T-helper 9 cell (primary cell): ENCODE results near the gene KATNB1.
"Not testable (repeated sequence)": the region's sequence is repeated elsewhere in the genome, so short reads cannot be mapped to it uniquely, and the experiment has no call there.

ENCODE experiments used
- DNase-seq: peaks from one replicate; pipeline ENCODE4 v3.0.0-alpha.2; 2020

KATNB1 gene

DNA sequence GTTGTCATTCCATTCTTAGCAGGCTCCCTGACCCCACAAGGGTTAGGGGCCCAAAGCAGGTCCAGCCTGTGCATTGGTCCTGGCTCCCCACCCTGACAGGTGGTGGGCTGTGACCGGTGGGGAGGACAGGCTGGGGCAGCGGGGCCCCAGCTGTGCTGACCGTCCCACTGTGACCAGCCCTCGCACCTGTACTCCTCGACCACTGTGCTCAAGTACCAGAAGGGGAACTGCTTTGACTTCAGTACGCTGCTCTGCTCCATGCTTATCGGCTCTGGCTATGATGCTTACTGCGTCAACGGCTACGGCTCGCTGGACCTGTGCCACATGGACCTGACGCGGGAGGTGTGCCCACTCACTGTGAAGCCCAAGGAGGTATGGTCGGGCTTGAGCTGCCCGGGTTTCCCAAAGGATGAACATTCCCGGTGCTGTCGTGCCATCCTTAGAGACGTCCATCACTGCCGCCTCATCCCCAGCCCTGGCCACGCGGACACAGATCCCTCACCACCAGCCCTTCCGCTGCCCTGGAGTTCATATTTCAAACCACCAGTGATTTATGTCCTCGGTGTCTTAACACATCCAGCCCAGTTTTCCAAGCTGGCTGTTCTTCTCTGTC, 33.7 kb upstream of the KATNB1 start:
- DNase-seq: no peak

DNA sequence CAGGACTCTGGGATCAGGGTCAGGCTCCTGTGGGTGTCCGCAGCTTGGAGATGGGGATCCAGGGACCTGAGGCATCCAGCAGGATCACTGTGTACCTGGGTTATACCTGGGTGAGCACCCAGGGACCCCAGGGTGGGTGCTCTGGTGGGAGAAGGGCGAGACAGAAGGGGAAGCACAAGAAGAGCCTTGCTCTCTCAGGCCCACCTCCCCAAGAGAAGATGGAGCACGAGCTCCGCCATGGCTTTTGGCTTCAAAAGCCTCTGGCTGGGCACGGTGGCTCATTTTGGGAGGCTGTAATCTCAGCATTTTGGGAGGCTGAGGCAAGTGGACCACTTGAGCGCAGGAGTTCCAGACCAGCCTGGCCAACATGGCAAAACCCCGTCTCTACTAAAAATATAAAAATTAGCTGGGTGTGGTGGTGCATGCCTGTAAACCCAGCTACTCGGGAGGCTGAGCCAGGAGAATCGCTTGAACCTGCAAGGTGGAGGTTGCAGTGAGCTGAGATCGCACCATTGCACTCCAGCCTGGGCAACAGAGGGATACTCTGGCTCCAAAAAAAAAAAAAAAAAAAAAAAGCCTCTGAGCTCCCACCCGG, 32.1 kb upstream of the KATNB1 start:
- DNase-seq: no peak

GRCh38 chr16:57704011-57704904, 31.3 kb upstream of the KATNB1 start:
- no peak for DNase-seq

DNA sequence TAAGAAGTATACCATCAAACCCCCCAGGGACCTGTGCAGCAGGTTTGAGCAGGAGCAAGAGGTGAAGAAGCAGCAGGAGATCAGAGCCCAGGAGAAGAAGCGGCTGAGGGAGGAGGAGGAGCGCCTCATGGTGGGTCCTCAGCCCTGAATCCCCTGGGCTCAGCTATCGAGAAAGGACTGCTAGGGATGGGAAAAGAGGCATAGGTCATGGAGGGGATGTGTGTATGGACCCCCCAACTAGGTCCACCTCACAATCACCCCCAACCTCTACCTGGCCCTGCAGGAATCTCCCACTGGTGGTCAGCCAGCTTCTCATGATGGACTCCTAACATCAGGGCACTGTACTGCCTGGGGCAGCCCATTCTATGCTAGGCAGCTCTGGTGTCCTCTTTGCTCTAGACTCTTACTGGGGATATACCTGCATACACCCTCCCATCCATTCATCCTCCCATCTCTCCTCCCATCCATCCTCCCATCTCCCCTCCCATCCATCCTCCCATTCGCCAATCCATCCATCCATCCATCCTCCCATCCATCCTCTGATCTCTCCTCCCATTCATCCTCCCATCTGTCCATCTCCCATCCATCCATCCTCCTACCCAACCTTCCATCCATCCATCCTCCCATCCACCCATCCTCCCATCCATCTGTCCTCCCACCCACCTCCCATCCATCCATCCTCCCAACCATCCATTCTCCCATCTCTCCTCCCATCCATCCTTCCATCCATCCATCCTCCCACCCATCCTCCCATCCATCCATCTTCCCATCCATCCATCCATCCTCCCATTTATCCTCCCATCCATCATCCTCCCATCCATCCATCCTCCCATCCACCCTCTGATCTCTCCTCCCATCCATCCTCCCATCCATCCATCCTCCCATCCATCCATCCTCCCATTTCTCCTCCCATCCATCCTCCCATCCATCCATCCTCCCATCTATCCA, 30.4 kb upstream of the KATNB1 start:
- no peak for DNase-seq

DNA sequence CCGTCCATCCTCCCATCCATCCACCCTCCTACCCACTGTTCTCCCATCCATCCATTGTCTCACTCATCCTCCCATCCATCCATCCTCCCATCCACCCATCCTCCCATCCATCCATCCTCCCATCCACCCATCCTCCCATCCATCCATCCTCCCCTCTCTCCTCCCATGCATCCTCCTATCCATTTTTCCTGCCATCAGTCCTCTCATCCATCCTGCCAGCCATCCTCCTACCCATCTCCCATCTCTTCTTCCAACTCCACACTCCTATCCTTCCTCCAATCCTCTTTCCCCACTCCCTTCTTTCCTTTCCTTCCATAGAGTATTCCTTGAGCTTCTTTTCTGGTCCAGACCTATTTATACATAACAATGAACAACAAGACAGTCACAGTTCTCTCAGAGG, 28.9 kb upstream of the KATNB1 start:
- DNase-seq: no peak

DNA sequence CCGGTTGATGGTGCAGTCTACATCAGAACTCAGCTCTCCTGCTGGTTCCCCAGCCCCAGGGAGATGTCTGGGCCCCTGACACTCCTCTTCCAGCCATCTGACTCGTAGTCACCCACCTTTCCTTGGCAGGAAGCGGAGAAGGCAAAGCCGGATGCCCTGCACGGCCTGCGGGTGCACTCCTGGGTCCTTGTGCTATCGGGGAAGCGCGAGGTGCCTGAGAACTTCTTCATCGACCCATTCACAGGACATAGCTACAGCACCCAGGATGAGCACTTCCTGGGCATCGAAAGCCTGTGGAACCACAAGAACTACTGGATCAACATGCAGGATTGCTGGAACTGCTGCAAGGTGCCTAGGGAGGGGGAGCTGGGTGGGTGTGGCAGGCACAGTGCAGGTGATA, 28.2 kb upstream of the KATNB1 start:
- no peak for DNase-seq

DNA sequence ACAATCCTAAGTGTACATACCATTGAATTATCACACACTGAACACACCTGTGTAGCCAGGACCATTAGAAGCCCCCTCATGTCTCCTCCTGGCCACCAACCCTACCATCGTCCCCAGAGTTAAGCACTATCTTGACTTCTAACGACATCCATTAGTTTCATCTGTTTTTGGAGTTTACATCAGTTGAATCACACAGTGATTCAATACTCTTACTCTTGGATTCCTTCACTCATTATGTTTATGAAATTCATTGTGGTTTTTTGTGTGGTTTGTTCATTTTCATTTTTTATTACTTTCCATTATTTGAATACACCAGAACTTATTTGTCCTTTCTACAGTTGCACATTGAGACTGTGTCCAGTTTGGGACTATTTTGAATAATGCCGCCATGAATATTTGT, 27.4 kb upstream of the KATNB1 start:
- DNase-seq: no peak

- DNase-seq: no peak
These were observed 25.9 kb upstream of the KATNB1 start for GRCh38 chr16:57709663-57710062.

DNA sequence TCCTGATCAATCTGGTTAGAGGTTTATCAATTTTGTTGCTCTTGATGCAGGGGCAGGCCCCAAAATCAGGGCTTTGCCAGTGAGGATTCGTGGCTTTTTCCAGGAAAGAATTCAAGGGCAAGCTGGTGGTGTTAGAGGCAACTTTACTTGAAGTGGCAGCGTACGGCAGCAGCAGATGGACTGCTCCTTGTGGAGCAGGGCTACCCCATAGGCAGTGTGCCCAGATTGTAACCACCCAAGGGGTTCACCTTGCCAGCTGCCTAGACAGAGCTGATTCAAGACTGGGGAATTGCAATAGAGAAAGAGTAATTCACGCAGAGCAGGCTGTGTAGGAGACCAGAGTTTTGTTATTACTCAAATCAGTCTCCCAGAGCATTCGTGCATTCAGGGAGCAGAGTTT, 24.2 kb upstream of the KATNB1 start:
- DNase-seq: no peak

DNA sequence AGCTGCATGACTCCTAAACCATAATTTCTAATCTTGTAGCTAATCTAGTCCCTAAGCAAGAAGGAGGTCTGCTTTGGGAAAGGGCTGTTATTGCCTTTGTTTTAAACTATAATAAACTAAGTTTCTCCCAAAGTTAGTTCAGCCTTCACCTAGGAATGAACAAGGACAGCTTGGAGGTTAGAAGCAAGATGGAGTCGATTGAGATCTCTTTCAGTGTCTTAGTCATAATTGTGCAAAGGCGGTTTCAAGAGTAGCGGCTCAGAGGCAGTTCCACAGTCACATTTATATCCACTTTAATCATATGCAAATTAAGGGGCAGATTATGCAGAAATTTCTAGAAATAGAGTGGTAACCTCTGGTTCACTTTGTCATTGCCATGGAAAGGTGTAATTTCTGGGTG, 23.6 kb upstream of the KATNB1 start:
- no peak for DNase-seq

GRCh38 chr16:57712569-57712968, 23.0 kb upstream of the KATNB1 start:
- not testable (repeated sequence) for DNase-seq

- DNase-seq: no peak
These were observed 22.0 kb upstream of the KATNB1 start for GRCh38 chr16:57713596-57713995.

DNA sequence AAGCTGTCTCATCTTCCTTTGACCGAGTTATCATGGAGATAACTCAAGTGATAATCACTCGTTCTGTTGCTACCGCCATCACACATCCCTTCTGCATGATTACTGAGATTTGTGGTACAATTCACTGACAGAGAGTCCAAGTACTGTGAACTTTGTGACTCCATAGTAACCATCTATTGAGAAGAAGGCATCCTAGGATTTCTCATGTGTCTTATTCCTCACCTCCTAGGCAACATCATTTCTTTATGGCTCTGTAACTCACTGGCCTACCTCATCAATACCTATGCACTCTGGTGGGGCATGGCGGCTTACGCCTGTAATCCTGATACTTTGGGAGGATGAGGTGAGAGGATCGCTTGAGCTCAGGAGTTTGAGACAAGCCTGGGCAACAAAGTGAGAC, 21.5 kb upstream of the KATNB1 start:
- DNase-seq: no peak

DNA sequence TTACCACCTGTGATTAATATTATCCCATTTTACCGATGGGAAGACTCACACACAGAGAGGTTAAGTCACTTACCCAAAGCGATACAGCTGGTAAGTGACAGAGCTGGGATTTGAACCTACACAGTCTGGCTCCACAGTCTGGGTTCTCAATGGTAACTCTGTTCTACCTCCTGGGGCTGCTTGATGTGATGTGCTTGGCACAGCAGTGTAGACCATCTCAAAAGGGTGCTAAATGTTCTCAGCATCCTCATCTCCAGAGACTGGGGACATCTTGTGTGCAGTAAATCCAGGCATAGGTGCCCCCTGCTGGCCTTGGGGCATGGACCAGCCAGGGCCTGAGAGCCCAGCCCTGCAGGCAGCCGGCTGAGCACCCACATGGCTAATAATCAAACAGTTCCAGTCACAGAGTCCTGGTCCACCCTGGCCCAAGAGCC, 15.4 kb upstream of the KATNB1 start:
- no peak for DNase-seq

- no peak for DNase-seq
These were observed 14.0 kb upstream of the KATNB1 start for GRCh38 chr16:57721356-57722209.

GRCh38 chr16:57722210-57722499, 13.4 kb upstream of the KATNB1 start:
- DNase-seq: no peak

- DNase-seq: no peak
These were observed 12.9 kb upstream of the KATNB1 start for GRCh38 chr16:57722651-57723050.

DNA sequence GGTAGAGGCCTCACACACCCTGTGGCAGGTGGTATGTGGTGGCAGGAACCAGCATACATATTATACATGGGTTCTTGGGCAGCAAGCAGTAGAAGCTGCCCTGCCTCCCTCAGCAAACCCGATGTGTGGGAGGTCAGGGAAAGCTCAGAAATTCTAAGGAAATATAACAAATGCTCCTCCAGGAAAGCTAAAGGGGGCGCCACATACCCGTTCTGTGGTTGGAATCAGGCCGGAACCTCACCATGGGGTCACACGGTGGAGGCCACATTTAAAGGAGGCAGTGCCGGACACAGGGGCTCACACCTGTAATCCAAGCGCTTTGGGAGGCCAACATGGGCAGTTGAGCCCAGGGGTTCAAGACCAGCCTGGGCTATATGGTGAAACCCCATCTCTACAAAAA, 12.4 kb upstream of the KATNB1 start:
- DNase-seq: no peak

DNA sequence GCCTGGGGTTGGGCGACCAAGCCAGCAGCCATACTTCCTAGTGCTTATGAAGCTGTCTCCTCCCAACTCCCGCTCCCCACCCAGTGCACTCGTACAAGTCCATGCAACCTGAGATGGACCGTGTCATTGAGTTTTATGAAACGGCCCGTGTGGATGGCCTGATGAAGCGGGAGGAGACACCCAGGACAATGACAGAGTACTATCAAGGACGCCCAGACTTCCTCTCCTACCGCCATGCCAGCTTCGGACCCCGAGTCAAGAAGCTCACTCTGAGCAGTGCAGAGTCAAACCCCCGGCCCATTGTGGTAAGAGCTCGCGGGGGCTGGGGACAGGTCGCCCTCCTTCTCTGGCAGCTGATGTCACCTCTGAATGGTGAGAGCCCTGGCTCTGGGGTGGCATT, 11.0 kb upstream of the KATNB1 start:
- no peak for DNase-seq

DNA sequence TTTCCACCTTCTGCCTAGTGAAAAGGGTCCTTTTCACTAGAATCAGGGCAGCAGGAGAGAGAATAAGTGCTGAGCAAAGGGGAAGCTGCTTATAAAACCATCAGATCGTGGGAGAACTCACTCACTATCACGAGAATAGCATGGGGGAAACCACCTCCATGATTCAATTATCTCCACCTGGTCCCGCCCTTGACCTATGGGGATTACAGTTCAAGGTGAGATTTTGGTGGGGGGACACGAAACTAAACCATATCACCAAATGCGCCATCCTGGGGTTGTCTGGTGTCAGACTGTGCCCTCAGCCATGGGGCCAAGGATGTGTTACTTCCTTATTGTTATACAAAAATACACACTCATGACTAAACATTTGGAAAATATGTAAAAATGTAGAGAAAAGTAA, 10.4 kb upstream of the KATNB1 start:
- DNase-seq: no peak

- no peak for DNase-seq
These were observed 10.0 kb upstream of the KATNB1 start for GRCh38 chr16:57725554-57725953.

- no peak for DNase-seq
These were observed 9.6 kb upstream of the KATNB1 start for GRCh38 chr16:57725976-57726375.
